ENCODE data around the gene CLEC6A.
"Not testable (repeated sequence)": the region's sequence is repeated elsewhere in the genome, so short reads cannot be mapped to it uniquely, and the experiment has no call there.

The CLEC6A gene

DNA sequence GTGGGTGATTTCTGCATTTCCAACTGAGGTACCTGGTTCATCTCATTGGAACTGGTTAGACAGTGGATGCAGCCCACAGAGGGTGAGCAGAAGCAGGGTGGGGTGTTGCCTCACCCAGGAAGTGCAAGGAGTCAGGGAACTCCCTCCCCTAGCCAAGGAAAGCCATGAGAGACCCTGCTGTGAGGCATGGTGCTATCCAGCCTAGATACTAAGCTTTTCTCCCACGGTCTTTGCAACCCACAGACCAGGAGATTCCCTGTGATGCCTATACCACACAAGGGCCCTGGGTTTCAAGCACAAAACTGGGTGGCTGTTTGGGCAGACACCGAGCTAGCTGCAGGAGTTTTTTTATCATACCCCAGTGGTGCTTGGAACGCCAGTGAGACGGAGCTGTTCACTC lies 39.9 kb downstream of the CLEC6A start:
- not testable (repeated sequence) for DNase-seq

DNA sequence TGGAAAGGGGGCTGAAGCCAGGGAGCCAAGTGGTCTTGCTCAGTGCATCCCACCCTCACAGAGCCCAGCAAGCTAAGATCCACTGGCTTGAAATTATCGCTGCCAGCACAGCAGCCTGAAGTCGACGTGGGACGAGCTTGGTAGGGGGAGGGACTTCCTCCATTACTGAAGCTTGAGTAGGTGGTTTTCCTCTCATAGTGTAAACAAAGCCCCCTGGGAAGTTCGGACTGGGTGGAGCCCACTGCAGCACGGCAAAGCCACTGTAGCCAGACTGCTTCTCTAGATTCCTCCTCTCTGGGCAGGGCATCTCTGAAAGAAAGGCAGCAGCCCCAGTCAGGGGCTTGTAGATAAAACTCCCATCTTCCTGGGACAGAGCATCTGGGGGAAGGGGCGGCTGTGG lies 40.3 kb downstream of the CLEC6A start:
- DNase-seq, result not testable (repeated sequence)

DNA sequence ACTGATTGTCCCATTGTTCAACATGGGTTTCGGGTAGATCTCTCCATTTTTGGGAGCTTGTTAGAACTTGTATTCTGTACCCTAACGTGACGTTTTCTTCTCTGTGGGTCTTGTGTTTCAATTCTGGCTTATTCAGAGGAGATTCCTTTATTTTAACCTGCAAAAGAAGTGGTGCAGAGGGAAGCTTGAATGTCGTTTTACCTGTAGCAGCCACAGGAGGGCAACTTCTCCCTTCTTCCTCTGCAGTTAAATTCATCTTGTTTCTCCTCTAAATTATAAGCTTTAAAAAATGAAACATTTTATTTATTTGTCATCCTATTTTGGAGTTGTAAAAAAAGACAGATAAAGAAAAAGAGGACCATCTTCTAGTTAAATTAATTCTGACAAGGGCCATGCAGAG lies 43.9 kb downstream of the CLEC6A start:
- DNase-seq, result no peak

DNA sequence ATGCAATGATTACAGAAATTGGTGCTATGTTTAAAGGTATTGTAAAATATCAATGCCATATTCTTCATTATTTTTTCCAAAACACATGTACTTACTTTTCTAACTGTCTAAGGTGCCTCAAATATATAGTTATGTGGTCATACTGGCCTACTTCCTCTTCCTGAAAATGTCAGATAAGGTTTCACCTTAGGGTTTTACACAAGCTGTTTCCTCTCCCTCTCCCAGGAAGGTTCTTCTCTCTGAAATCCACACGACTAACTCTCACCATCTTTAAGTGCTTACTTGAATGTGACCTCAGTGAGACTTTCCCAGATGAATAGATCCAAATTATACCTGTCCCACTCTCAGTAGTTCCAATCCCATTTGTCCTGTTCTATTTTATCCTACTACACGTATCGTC lies 46.0 kb downstream of the CLEC6A start:
- no peak for DNase-seq

DNA sequence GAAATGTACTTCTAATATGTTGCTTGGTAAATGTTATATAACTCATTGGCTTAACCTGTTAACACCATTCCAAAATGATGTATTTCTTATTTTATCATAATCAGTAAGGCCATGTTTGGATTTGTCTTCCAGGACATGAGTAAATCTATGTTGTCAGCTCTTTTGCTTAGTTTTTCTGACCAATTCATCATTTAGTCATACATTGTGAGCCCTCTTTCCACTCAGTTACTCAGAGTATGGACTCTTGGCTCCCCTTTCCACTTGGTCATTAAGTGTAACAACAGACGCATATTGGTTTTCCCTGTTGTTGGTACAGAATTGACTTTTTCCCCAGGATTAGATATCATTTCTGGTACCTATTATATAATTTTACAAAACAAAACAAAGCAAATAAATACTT lies 48.6 kb downstream of the CLEC6A start:
- no peak for DNase-seq

DNA sequence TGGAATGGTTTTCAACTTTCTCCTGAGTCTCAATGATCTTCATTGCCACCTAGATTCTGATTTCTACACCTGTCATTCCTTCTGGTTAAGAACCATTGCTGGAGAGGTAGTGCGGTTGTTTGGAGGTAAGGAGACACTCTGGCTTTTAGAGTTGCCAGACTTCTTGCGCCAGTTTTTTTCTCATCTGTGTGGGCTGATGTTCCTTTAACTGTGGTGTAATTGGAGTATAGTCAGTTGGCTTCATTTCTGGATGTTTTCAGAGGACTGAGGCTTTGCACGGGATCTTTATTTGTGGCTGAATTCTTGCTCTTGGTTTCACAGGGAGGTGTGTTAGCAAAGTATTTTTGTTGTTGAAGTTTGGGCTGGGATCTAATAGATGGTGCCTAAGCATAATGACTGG lies 51.8 kb downstream of the CLEC6A start:
- DNase-seq, result no peak

DNA sequence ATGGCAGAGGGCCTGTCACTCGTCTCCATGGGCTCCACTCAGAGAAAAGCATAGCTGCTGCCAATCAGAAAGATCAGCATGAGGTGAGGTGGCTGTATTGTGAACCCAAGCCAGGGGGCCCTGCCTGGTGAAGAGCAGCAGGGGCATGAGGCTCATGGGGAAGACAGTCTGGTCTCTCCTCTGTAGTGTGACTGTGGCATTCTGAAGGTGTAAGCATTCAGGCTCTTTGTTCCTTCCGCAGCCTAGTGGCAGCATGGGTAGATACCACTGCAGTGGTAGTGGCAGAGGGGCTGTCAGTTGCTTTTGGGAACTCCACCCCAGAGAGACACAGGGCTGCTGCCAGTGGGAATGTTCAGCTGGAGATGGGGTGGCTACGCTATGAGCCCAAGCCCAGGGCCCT lies 52.5 kb downstream of the CLEC6A start:
- DNase-seq, result no peak

DNA sequence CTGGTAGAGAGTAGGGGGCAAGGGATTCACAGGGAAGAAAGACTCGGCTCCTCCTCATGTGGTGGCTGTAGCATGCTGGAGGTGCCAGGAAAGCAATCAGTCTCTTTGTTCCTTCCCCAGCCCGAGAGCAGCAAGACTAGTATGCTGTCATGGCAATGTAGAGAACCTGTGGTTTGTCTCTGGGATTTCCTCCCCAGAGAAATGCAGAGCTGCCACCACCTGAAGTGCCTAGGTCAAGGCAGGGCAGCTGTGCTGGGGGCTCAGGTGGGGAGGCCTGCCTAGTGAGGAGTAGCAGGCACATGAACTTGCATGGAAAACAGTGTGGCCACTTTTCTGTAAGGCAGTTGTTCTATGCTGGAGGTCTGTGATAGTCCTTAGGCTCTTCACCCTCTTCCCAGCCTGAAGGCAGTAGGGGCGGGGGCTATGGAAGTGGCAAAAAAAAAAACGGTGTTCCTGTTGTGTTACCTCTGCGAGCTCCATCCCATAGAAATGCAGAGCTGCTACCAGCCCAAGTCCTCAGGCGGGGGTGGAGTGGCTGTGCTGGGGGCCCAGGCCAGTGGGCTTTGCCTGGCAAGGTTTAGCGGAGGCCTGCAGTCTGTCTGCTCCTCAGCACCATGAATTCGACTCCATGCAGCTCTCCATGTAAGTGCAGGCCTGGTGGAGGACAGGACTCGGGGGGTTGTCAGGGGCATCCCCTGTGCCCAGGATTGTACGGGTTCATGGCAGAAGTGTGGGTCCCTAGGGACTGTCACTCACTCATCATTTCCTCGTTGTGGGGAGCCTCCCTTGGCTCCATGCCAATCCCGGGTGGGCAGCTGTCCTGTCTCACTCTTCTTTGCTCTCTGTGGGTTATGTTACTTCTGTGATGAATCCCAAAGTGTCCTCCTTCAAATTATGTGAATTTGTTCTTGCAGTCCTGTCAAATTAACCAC lies 53.4 kb downstream of the CLEC6A start:
- DNase-seq, result no peak

DNA sequence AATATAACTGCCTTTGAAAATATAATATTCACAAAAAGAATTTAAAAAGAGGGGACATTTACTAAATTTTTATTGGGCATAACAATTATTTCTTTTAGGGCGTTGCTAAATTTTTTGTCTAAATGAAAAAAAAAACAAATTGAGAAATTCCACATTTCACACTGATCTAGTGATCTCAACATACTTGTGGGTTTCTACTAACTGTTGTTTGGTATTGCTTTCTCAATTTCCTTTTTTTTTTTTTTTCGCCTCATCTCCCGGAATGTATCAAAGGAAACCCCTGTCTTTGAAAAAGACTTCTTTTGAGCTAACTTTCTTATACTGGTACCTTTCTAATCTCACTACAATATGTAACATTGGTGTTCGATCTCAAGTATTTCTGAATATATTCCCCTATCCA lies 57.5 kb downstream of the CLEC6A start, which contains the start of gene CLEC4D:
Gene CLEC4D, plus strand, starts transcription at position 248 of the 400 bp plus-strand sequence. CDS start 230 bp downstream, outside the sequence.
- DNase-seq, result no peak

DNA sequence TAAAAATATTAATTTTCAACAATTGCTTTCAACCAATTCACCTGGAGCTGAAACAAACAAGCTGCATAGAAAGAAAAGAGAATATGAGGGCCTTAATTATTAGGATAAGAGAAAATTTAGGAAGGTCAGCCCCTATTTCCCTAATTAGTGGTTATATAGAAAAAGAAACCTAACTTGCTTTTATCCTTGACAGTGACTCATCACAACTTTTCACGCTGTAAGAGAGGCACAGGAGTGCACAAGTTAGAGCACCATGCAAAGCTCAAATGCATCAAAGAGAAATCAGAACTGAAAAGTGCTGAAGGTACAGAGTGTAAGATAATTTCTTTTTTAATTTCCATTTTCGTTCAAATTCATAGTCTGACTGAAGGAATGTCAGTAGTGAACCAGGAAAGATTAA lies 62.2 kb downstream of the CLEC6A start:
- DNase-seq, result no peak

DNA sequence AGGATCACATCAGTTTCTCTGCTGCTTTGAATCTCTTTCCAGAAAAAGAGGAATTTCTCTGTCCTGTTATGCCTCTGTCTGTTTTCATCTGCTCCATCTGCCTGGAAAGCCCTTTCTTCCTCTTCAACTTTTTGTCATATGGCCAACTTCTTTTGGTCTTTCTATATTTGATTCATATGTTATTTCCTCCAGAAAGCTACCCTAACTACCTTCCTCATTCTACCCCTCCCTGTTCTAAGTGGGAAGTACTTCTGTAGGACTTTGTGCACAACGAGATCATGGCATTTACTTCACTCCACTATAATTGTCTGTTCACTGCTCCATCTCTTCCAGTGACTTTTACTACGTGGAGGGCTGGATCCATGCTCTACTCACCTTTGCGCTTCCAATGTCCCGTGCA lies 63.4 kb downstream of the CLEC6A start:
- no peak for DNase-seq

DNA sequence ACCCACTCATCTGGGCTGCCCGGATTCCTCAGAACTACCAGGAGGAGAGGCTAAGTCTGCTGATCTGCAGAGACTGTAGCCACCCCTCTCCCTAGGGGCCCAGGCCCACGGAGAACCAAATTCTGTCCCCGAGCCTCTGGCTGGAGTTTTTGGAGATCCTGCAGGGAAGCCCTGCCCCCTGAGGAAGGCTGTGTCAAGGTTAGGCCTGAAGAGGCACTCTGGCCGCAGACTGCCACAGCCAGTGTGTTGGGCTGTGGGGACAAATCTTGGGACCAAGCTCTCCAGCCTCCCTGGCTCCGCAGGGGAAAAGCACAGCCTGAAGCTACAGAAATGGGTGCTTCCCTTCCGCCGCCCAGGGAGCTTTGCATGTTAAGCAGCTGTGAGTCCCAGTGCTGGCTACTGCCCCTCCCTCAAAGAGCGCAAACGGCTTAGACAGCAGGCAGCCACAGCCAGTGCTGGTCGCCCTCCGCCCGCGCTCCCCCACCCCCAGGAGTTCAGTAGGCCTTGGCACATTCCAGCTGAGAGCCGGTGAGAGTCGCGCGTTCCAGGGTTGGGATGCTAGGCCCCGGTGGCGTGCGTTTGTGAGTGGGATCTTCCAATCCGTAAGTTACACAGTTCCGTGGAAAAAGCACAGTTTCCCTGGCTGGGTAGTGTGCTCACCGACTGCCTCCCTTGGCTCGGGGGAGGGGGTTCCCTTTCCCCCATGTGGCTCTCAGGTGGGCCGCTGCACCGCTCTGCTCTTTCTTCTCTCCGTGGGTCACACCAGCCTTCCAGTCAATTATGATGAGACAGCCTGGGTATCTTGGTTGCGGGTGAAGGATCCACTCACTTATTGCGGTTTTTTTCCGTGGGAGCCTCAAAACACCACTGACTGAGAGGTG lies 71.7 kb downstream of the CLEC6A start:
- DNase-seq, result no peak

Measured in cerebellar nuclear complex (tissue), 1 donor.